Neural cell (in vitro differentiated cells): ENCODE measurements around the gene KIAA1958.

Experiments used
- CTCF ChIP-seq: fragments of 450-650 bp; IDR thresholded peaks from 2 replicates; pipeline ENCODE4 v1.5.1; 2014; ENCODE audit warnings: antibody characterized with exemption, mild to moderate bottlenecking, moderate library complexity; ENCODE audit not compliant: poor library complexity, severe bottlenecking
- EP300 ChIP-seq: fragments of 450-650 bp; conservative IDR thresholded peaks from 2 replicates; pipeline ENCODE4 v1.6.1; 2014; ENCODE audit warnings: antibody characterized with exemption, mild to moderate bottlenecking, moderate library complexity; ENCODE audit not compliant: poor library complexity, severe bottlenecking
- EZH2 ChIP-seq: fragments of 200-600, 300-800 bp; shearing (Covaris generic), sonication (generic); IDR thresholded peaks from 2 replicates; pipeline ENCODE4 v1.6.1; 2014; ENCODE audit warnings: antibody characterized with exemption, low read length, borderline replicate concordance, mild to moderate bottlenecking; ENCODE audit not compliant: insufficient read depth, poor library complexity, severe bottlenecking
- MXI1 ChIP-seq: fragments of 450-650 bp; conservative IDR thresholded peaks from 2 replicates; pipeline ENCODE4 v1.6.1; 2014; ENCODE audit warnings: antibody characterized with exemption, mild to moderate bottlenecking; ENCODE audit not compliant: poor library complexity, severe bottlenecking
- POLR2AphosphoS5 ChIP-seq: IDR thresholded peaks from 2 replicates; pipeline ENCODE4 v1.6.1; 2012
- RAD21 ChIP-seq: fragments of 450-650 bp; conservative IDR thresholded peaks from 2 replicates; pipeline ENCODE4 v1.6.1; 2014; ENCODE audit warnings: antibody characterized with exemption, mild to moderate bottlenecking, moderate library complexity
- REST ChIP-seq: IDR thresholded peaks from 2 replicates; pipeline ENCODE4 v1.6.1; 2012; ENCODE audit warnings: borderline replicate concordance
- SMC3 ChIP-seq: fragments of 450-650 bp; conservative IDR thresholded peaks from 2 replicates; pipeline ENCODE4 v1.6.1; 2014; ENCODE audit warnings: antibody characterized with exemption, mild to moderate bottlenecking, moderate library complexity; ENCODE audit not compliant: poor library complexity
- TAF1 ChIP-seq: IDR thresholded peaks from 2 replicates; pipeline ENCODE4 v1.6.1; 2012; ENCODE audit warnings: low read depth

GRCh38 chr9:112548051-112548440, 61.4 kb downstream of the KIAA1958 start:
- no peak for TF ChIP-seq CTCF
- TF ChIP-seq REST, result no peak
- no peak for TF ChIP-seq POLR2AphosphoS5
- no peak for TF ChIP-seq SMC3
- TF ChIP-seq EZH2, result no peak
- no peak for TF ChIP-seq MXI1
- no peak for TF ChIP-seq RAD21
- no peak for TF ChIP-seq EP300
- TF ChIP-seq TAF1, result no peak
